ENCODE measurements around the gene ADGRD1.

- TF ChIP-seq, protein P1, sequence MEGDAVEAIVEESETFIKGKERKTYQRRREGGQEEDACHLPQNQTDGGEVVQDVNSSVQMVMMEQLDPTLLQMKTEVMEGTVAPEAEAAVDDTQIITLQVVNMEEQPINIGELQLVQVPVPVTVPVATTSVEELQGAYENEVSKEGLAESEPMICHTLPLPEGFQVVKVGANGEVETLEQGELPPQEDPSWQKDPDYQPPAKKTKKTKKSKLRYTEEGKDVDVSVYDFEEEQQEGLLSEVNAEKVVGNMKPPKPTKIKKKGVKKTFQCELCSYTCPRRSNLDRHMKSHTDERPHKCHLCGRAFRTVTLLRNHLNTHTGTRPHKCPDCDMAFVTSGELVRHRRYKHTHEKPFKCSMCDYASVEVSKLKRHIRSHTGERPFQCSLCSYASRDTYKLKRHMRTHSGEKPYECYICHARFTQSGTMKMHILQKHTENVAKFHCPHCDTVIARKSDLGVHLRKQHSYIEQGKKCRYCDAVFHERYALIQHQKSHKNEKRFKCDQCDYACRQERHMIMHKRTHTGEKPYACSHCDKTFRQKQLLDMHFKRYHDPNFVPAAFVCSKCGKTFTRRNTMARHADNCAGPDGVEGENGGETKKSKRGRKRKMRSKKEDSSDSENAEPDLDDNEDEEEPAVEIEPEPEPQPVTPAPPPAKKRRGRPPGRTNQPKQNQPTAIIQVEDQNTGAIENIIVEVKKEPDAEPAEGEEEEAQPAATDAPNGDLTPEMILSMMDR (IDR thresholded peaks at IDR 0.05): no peak
- no peak for TF ChIP-seq POLR2A (IDR thresholded peaks at IDR 0.05)
Observed at GRCh38 chr12:131087302-131087818, 133.7 kb downstream of the ADGRD1 start.

Measured in breast epithelium (tissue), 3 donors.